ENCODE data around the gene RDH13.

RDH13 gene

DNA sequence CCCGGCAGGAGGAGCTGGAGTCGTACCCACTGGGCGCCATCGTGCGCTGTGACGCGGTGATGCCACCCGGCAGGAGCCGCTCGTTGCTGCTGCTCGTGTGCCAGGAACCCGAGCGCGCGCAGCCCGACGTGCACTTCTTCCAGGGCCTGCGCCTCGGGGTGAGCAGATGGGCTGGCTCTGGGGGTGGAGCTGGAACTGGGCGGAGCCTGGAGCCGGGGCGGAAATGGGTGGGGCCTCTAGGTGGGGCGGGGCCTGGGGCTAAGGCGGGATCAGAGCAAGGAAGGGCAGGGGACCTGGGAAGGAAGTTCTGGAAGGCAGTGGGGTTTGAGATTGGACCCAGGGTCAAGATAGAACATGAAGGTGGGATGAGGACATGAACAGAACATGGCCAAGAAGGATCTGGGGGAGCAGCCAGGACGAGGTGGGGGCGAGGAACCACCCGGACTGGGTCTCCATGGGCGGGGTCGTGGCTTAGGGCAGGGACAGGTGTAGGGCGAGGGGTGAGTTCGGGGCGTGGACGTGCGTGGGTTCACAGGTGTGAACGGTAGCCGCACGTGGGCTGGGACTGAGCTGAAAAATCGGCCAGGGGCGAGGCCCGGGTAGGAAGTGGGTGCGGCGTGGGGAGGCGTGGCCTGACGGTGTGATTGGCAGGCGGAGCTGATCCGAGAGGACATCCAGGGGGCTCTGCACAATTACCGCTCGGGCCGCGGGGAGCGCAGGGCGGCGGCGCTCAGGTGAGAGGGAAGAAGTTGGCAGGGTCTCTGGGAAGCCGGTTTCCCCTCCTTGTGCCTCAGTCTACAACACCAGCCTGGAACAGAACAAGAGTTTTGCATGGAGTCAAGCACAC, 17.4 kb upstream of the RDH13 start:
- Histone ChIP-seq H3K27me3 (ENCODE audit: insufficient read depth, low read length, poor library complexity, severe bottlenecking) (no peaks in the 10 kb centered on the region), H3F3A (ENCODE audit: low read depth) (no peaks in the 10 kb centered on the region), H3K9me2 (replicated peaks; ENCODE audit: low read depth, low read length) (no peaks in the 10 kb centered on the region), H3K4me2 (ENCODE audit: low read depth, low read length, poor library complexity, severe bottlenecking) (peak overlapping the region; percentile 66), H3K9me3 (ENCODE audit: insufficient read depth, low read depth, low read length) (no peaks in the 10 kb centered on the region), H3K79me2 (ENCODE audit: insufficient read depth, low read length) (no peaks in the 10 kb centered on the region), H3K36me3 (ENCODE audit: insufficient read depth, low read length) (no peaks in the 10 kb centered on the region), H3K4me3 (ENCODE audit: low read length, poor library complexity, severe bottlenecking) (peak overlapping the region; percentile 66), H3K9ac (ENCODE audit: low read depth, low read length, poor library complexity, severe bottlenecking) (peak overlapping the region; percentile 40), H4K20me1 (ENCODE audit: insufficient read depth, low read length, poor library complexity, severe bottlenecking) (no peaks in the 10 kb centered on the region), H3K4me1 (ENCODE audit: insufficient read depth, low read length, poor library complexity, severe bottlenecking) (no peaks in the 10 kb centered on the region), H2AFZ (ENCODE audit: low read length) (no peak overlapping the region)
- TF ChIP-seq, protein P1, sequence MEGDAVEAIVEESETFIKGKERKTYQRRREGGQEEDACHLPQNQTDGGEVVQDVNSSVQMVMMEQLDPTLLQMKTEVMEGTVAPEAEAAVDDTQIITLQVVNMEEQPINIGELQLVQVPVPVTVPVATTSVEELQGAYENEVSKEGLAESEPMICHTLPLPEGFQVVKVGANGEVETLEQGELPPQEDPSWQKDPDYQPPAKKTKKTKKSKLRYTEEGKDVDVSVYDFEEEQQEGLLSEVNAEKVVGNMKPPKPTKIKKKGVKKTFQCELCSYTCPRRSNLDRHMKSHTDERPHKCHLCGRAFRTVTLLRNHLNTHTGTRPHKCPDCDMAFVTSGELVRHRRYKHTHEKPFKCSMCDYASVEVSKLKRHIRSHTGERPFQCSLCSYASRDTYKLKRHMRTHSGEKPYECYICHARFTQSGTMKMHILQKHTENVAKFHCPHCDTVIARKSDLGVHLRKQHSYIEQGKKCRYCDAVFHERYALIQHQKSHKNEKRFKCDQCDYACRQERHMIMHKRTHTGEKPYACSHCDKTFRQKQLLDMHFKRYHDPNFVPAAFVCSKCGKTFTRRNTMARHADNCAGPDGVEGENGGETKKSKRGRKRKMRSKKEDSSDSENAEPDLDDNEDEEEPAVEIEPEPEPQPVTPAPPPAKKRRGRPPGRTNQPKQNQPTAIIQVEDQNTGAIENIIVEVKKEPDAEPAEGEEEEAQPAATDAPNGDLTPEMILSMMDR (conservative IDR thresholded peaks at IDR 0.05; ENCODE audit: low read length): no peak
- TF ChIP-seq EZH2phosphoT487 (IDR thresholded peaks at IDR 0.05; ENCODE audit: borderline replicate concordance): no peak

DNA sequence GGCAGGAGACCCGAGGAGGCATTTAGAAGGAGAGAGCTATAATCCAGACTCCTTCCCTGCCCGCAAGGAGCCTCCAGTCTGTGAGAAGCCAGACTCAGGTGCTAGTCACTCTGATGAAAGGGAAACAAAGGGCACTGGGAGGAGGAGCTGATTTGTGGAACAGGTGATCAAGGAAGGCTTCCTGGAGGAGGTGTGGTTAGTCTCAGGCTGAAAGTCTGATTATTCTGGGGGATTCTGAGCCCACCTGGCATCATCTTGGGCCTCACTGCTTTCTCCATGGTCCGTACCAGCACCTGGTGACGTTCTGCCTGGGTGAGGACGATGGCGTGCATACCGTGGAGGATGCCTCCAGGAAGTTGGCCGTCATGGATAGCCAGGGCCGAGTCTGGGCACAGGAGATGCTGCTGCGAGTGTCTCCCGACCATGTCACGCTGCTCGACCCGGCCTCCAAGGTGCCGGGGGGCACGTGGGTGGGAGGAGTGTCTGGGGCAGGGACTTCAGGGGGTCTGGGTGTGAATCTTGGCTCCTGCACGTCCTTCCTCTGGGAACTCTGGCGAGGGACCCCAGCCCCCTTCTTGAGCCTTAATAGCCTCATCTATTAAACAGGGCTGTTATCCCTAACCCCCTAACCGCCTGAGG, 16.6 kb upstream of the RDH13 start:
- H3K79me2 ChIP-seq (ENCODE audit: insufficient read depth, low read length): no peaks in the 10 kb centered on the region
- no peaks in the 10 kb centered on the region for H3K9me3 ChIP-seq (ENCODE audit: insufficient read depth, low read depth, low read length)
- no peaks in the 10 kb centered on the region for H3K4me1 ChIP-seq (ENCODE audit: insufficient read depth, low read length, poor library complexity, severe bottlenecking)
- no peak overlapping the region for H3K4me2 ChIP-seq (ENCODE audit: low read depth, low read length, poor library complexity, severe bottlenecking)
- H3K9me2 ChIP-seq (replicated peaks; ENCODE audit: low read depth, low read length): no peaks in the 10 kb centered on the region
- no peaks in the 10 kb centered on the region for H3K36me3 ChIP-seq (ENCODE audit: insufficient read depth, low read length)
- H3F3A ChIP-seq (ENCODE audit: low read depth): no peaks in the 10 kb centered on the region
- no peaks in the 10 kb centered on the region for H3K27me3 ChIP-seq (ENCODE audit: insufficient read depth, low read length, poor library complexity, severe bottlenecking)
- no peaks in the 10 kb centered on the region for H4K20me1 ChIP-seq (ENCODE audit: insufficient read depth, low read length, poor library complexity, severe bottlenecking)
- H2AFZ ChIP-seq (ENCODE audit: low read length): no peak overlapping the region
- no peak overlapping the region for H3K9ac ChIP-seq (ENCODE audit: low read depth, low read length, poor library complexity, severe bottlenecking)
- TF ChIP-seq, protein P1 (conservative IDR thresholded peaks at IDR 0.05; ENCODE audit: low read length): no peak
- TF ChIP-seq EZH2phosphoT487 (IDR thresholded peaks at IDR 0.05; ENCODE audit: borderline replicate concordance): no peak
- H3K4me3 ChIP-seq (ENCODE audit: low read length, poor library complexity, severe bottlenecking): no peak overlapping the region

DNA sequence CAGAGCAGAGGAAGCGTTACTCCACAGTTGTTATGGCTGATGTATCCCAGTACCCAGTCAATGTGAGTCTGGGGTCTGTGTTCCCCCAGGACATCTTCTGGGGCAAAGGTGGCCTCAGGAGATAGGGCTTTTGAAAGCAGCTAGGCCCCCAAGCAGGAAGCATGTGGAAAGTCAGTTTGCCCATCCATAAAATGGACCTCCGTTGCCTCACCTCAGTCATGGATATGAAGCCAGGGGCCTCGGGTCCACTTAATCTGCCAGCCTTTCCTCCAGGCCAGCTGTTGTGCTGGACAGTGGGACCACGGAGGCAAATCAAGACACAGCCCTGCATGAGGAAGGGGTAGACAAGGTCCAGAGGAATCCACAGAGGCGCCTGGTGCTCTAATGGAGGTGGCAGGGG, 16.0 kb upstream of the RDH13 start:
- H3K9ac ChIP-seq (ENCODE audit: low read depth, low read length, poor library complexity, severe bottlenecking): no peak overlapping the region
- no peaks in the 10 kb centered on the region for H3K27me3 ChIP-seq (ENCODE audit: insufficient read depth, low read length, poor library complexity, severe bottlenecking)
- no peaks in the 10 kb centered on the region for H3F3A ChIP-seq (ENCODE audit: low read depth)
- no peak overlapping the region for H2AFZ ChIP-seq (ENCODE audit: low read length)
- H3K4me1 ChIP-seq (ENCODE audit: insufficient read depth, low read length, poor library complexity, severe bottlenecking): no peaks in the 10 kb centered on the region
- H3K36me3 ChIP-seq (ENCODE audit: insufficient read depth, low read length): no peaks in the 10 kb centered on the region
- H3K4me2 ChIP-seq (ENCODE audit: low read depth, low read length, poor library complexity, severe bottlenecking): no peak overlapping the region
- H4K20me1 ChIP-seq (ENCODE audit: insufficient read depth, low read length, poor library complexity, severe bottlenecking): no peaks in the 10 kb centered on the region
- no peaks in the 10 kb centered on the region for H3K9me3 ChIP-seq (ENCODE audit: insufficient read depth, low read depth, low read length)
- TF ChIP-seq, protein P1 (conservative IDR thresholded peaks at IDR 0.05; ENCODE audit: low read length): no peak
- TF ChIP-seq EZH2phosphoT487 (IDR thresholded peaks at IDR 0.05; ENCODE audit: borderline replicate concordance): no peak
- no peaks in the 10 kb centered on the region for H3K9me2 ChIP-seq (replicated peaks; ENCODE audit: low read depth, low read length)
- H3K79me2 ChIP-seq (ENCODE audit: insufficient read depth, low read length): no peaks in the 10 kb centered on the region
- H3K4me3 ChIP-seq (ENCODE audit: low read length, poor library complexity, severe bottlenecking): no peak overlapping the region
